Measurements from ENCODE around the gene FCN3.

FCN3 gene

DNA sequence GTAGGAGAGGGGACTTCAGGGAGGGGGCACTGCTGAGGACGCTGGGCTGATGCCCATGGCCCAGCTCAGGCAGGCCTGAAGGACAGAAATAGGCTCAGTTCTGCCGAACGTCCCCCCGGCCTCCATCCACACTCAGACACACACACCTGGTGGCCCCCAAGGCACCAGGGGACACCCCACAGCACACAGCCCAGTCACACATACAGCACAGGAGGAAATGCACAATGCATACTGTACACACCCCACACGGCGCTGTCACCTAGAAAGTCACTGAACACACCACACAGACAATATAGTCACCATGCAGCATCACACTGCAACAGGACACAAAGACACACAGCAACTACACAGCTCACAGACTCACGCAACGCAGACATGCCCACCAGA is 32.2 kb downstream of the FCN3 start:
- H4K20me1 ChIP-seq (ENCODE audit: low read depth, low read length), result no peaks in the 10 kb centered on the region
- H3K9me2 ChIP-seq (replicated peaks; ENCODE audit: insufficient read depth, low read length), result no peaks in the 10 kb centered on the region
- peak overlapping the region; percentile 91 for H3K27ac ChIP-seq (ENCODE audit: low read depth, low read length)
- peak overlapping the region; percentile 95 for H3K9ac ChIP-seq (ENCODE audit: low read length)
- no peaks in the 10 kb centered on the region for H3K9me3 ChIP-seq (ENCODE audit: insufficient read depth, low read length)
- TF ChIP-seq EZH2phosphoT487 (conservative IDR thresholded peaks at IDR 0.05; ENCODE audit: low read length), result no peak
- TF ChIP-seq, protein P1, sequence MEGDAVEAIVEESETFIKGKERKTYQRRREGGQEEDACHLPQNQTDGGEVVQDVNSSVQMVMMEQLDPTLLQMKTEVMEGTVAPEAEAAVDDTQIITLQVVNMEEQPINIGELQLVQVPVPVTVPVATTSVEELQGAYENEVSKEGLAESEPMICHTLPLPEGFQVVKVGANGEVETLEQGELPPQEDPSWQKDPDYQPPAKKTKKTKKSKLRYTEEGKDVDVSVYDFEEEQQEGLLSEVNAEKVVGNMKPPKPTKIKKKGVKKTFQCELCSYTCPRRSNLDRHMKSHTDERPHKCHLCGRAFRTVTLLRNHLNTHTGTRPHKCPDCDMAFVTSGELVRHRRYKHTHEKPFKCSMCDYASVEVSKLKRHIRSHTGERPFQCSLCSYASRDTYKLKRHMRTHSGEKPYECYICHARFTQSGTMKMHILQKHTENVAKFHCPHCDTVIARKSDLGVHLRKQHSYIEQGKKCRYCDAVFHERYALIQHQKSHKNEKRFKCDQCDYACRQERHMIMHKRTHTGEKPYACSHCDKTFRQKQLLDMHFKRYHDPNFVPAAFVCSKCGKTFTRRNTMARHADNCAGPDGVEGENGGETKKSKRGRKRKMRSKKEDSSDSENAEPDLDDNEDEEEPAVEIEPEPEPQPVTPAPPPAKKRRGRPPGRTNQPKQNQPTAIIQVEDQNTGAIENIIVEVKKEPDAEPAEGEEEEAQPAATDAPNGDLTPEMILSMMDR (IDR thresholded peaks at IDR 0.05; ENCODE audit: insufficient read depth, low read length, poor library complexity, severe bottlenecking), result no peak
- H3K79me2 ChIP-seq (ENCODE audit: insufficient read depth, low read length), result peaks cover 5% of the 10 kb centered on the region; the same call in 1 of the 2 replicates
- H3K4me3 ChIP-seq (ENCODE audit: insufficient read depth, low read length, poor library complexity, severe bottlenecking), result peak overlapping the region; percentile 95
- H2AFZ ChIP-seq (ENCODE audit: low read depth, low read length, severe bottlenecking), result peak overlapping the region; percentile 65
- no peaks in the 10 kb centered on the region for H3K36me3 ChIP-seq (ENCODE audit: low read length)
- H3K27me3 ChIP-seq (ENCODE audit: low read length), result no peaks in the 10 kb centered on the region
- peaks cover 21% of the 10 kb centered on the region for H3F3A ChIP-seq (ENCODE audit: insufficient read depth)
- H3K4me2 ChIP-seq (ENCODE audit: low read depth, low read length, poor library complexity, severe bottlenecking), result peak overlapping the region; percentile 95

DNA sequence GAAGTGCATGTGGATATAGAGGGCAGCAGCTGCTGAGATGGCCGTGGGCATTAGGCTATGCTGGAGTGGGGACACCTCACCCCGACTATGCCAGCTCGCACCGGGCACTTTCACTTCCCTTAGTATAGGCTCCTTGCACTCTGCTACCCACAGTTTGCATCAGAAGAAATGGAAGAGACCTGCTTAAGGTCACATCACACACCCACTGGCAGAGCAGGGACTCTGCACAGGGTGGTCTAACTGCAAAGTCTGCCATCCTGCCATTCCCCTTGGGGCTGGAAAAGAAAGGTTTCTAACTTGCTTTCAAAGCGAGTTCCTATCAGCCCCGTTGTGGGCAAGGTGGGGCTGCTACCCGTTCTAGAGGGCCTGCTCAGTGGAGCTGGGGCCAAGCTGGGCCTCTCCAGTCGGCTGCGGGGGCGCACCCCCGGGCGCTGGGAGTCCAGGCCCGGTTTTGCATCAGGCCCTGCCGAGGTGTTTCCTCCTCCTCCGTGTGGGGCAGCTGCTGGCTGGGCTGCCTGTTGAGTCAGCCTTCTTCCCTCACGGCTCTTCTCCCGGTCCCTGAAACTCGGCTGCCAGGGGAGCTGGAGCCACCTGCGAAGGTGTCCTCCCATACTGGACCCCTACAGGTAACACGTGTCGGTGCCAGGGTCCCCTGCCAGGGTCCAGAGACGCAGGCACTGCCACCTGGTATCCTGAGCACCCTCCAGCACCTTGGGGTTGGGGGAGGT is 32.9 kb downstream of the FCN3 start, which contains the start of gene SYTL1:
Gene SYTL1, plus strand, starts transcription at position 498 of the 728 bp plus-strand sequence. CDS start 3,313 bp downstream, outside the sequence.
- peaks cover 5% of the 10 kb centered on the region; the same call in 1 of the 2 replicates for H3K79me2 ChIP-seq (ENCODE audit: insufficient read depth, low read length)
- H4K20me1 ChIP-seq (ENCODE audit: low read depth, low read length), result no peaks in the 10 kb centered on the region
- H3K27me3 ChIP-seq (ENCODE audit: low read length), result no peaks in the 10 kb centered on the region
- peak within 1 kb of the TSS; percentile 95 for H3K4me3 ChIP-seq (ENCODE audit: insufficient read depth, low read length, poor library complexity, severe bottlenecking)
- H3K9me3 ChIP-seq (ENCODE audit: insufficient read depth, low read length), result no peaks in the 10 kb centered on the region
- peak within 1 kb of the TSS; percentile 65 for H2AFZ ChIP-seq (ENCODE audit: low read depth, low read length, severe bottlenecking)
- peak within 1 kb of the TSS; percentile 95 for H3K9ac ChIP-seq (ENCODE audit: low read length)
- TF ChIP-seq, protein P1 (IDR thresholded peaks at IDR 0.05; ENCODE audit: insufficient read depth, low read length, poor library complexity, severe bottlenecking), result no peak
- TF ChIP-seq EZH2phosphoT487 (conservative IDR thresholded peaks at IDR 0.05; ENCODE audit: low read length), result no peak
- H3F3A ChIP-seq (ENCODE audit: insufficient read depth), result peaks cover 21% of the 10 kb centered on the region
- peak within 1 kb of the TSS; percentile 91 for H3K27ac ChIP-seq (ENCODE audit: low read depth, low read length)
- H3K9me2 ChIP-seq (replicated peaks; ENCODE audit: insufficient read depth, low read length), result no peaks in the 10 kb centered on the region
- H3K4me2 ChIP-seq (ENCODE audit: low read depth, low read length, poor library complexity, severe bottlenecking), result peak within 1 kb of the TSS; percentile 95
- H3K36me3 ChIP-seq (ENCODE audit: low read length), result no peaks in the 10 kb centered on the region

DNA sequence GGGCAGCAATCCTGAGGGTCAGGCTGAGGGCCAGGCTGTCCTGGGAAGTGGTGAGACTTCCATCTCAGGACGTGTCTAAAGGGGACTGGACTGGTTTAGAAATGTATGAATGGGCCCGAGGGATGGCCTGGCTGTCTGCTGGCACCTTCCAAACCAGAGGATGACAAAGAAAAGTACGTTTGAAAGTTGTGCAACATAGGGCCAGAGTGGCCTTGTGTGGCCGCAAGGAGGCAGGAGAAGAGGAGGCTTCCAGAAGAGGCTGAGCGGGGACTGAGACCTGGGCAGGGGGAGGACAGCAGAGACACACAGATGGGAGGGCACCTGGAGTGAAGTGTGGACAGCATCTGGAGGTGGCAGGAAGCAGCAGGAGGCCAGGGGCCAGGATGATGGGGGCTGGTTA is 35.4 kb downstream of the FCN3 start:
- Histone ChIP-seq H4K20me1 (ENCODE audit: low read depth, low read length) (no peaks in the 10 kb centered on the region), H3F3A (ENCODE audit: insufficient read depth) (peaks cover 21% of the 10 kb centered on the region), H3K9ac (ENCODE audit: low read length) (no peak overlapping the region), H3K79me2 (ENCODE audit: insufficient read depth, low read length) (peaks cover 5% of the 10 kb centered on the region; the same call in 1 of the 2 replicates), H3K27ac (ENCODE audit: low read depth, low read length) (peak overlapping the region; percentile 91; the same call in 1 of the 2 replicates), H3K9me2 (replicated peaks; ENCODE audit: insufficient read depth, low read length) (no peaks in the 10 kb centered on the region), H3K4me2 (ENCODE audit: low read depth, low read length, poor library complexity, severe bottlenecking) (no peak overlapping the region), H3K36me3 (ENCODE audit: low read length) (no peaks in the 10 kb centered on the region), H2AFZ (ENCODE audit: low read depth, low read length, severe bottlenecking) (no peak overlapping the region), H3K27me3 (ENCODE audit: low read length) (no peaks in the 10 kb centered on the region), H3K4me3 (ENCODE audit: insufficient read depth, low read length, poor library complexity, severe bottlenecking) (no peak overlapping the region), H3K9me3 (ENCODE audit: insufficient read depth, low read length) (no peaks in the 10 kb centered on the region)
- TF ChIP-seq EZH2phosphoT487 (conservative IDR thresholded peaks at IDR 0.05; ENCODE audit: low read length), result no peak
- TF ChIP-seq, protein P1 (IDR thresholded peaks at IDR 0.05; ENCODE audit: insufficient read depth, low read length, poor library complexity, severe bottlenecking), result no peak

Data from SU-DHL-6 (cell line).